ENCODE measurements around the gene RPUSD3. TPM values are rescaled to one million over a fixed set of nuclear protein-coding genes. Genes with fewer than 3 reads are reported as not detected.
A peak's percentile ranks its signal among the peaks of the same experiment; 100 is the strongest.

The RPUSD3 gene
- total RNA-seq, 4 donors from 2014 or later, result 37.1 to 69.7 (median 52.2) TPM

DNA sequence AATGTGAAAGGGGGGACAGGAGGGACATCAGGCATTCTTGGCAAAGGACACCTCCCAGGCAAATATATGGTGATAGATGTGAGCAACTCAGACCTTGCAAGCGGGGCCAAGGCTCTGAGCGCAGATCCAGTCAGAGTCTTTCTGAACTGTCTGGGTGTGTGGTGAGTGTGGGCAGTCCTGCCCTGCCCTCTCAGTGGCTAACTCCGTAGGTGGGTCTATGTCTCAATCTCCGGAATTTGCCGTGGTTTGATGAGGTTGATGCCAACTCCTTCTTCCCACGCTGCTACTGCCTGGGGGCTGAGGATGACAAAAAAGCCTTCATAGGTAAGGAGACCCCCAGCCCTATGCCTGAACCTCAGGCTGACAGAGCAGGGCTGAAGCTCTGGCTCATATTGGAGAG, 26.4 kb downstream of the RPUSD3 start:
- 77 to 83% methylated on average over 6 of the region's 6 CpGs for WGBS, 2 donors
- Histone ChIP-seq H3K27me3 (no peaks in the 10 kb centered on the region), H3K4me3 (no peak overlapping the region), H3K36me3 (peaks cover 0 to 70% (median 5%) of the 10 kb centered on the region in 3 donors), H3K27ac (no peak overlapping the region), H3K9me3 (no peaks in the 10 kb centered on the region), H3K4me1 (no peaks in the 10 kb centered on the region)
- DNase-seq (ENCODE audit: low spot score in 2 of 2), result no peak
- TF ChIP-seq, protein P1, sequence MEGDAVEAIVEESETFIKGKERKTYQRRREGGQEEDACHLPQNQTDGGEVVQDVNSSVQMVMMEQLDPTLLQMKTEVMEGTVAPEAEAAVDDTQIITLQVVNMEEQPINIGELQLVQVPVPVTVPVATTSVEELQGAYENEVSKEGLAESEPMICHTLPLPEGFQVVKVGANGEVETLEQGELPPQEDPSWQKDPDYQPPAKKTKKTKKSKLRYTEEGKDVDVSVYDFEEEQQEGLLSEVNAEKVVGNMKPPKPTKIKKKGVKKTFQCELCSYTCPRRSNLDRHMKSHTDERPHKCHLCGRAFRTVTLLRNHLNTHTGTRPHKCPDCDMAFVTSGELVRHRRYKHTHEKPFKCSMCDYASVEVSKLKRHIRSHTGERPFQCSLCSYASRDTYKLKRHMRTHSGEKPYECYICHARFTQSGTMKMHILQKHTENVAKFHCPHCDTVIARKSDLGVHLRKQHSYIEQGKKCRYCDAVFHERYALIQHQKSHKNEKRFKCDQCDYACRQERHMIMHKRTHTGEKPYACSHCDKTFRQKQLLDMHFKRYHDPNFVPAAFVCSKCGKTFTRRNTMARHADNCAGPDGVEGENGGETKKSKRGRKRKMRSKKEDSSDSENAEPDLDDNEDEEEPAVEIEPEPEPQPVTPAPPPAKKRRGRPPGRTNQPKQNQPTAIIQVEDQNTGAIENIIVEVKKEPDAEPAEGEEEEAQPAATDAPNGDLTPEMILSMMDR (IDR thresholded peaks at IDR 0.05), result no peak
- TF ChIP-seq EP300 (IDR thresholded peaks at IDR 0.05), result no peak
- TF ChIP-seq POLR2A (IDR thresholded peaks at IDR 0.05), result no peak

DNA sequence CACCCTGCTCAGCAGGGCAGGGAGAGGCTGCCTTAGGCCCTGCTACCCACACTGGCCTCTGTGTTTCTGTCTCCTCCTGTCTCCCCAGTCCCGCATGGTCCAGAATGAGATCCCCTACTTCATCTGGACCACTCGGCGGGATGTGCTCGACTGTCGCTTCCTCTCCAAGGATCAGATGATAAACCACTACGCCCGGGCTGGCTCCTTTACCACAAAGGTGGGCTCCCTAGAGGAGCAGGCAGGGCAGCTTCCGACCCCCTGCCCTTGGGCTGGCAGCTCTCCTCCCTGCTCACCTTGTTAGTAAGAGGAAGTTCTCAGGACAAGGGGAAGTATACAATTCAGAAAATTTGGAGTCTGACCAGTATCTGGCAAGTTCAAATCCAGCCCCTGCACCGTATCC, 27.8 kb downstream of the RPUSD3 start:
- Histone ChIP-seq H3K27ac (no peak overlapping the region), H3K9me3 (no peaks in the 10 kb centered on the region), H3K4me1 (peaks cover 0 to 8% (median 4%) of the 10 kb centered on the region in 4 donors), H3K36me3 (peaks cover 0 to 64% (median 5%) of the 10 kb centered on the region in 3 donors), H3K27me3 (no peaks in the 10 kb centered on the region), H3K4me3 (no peak overlapping the region)
- DNase-seq (ENCODE audit: low spot score in 2 of 2), result no peak
- TF ChIP-seq, protein P1 (IDR thresholded peaks at IDR 0.05), result no peak
- 90 to 92% methylated on average over 9 of the region's 9 CpGs for WGBS, 2 donors

DNA sequence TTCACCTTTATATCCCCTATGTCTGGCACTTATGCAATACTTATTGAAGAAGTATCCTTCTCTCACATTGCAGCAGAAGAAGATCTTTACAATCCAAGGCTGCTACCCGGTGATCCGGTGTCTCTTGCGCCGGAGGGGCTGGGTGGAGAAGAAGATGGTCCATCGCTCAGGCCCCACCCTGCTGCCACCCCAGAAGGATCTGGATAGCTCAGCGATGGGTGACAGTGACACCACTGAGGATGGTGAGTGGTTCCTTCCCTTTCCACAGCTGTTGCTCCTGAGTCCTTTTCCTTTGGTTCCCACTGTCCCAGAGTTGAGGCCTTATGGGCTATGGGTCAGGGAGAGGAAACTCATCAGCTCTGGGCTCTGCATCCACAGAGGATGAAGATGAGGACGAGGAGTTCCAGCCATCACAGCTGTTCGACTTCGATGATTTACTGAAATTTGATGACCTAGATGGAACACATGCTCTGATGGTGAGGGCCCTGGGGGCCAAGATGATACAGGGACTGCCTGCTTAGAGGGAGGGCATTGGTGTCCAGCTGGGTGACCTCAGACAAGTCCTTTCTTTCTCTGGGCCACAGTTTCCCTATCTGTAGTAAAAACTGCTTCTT, 30.8 kb downstream of the RPUSD3 start:
- H3K9me3 ChIP-seq, result no peaks in the 10 kb centered on the region

DNA sequence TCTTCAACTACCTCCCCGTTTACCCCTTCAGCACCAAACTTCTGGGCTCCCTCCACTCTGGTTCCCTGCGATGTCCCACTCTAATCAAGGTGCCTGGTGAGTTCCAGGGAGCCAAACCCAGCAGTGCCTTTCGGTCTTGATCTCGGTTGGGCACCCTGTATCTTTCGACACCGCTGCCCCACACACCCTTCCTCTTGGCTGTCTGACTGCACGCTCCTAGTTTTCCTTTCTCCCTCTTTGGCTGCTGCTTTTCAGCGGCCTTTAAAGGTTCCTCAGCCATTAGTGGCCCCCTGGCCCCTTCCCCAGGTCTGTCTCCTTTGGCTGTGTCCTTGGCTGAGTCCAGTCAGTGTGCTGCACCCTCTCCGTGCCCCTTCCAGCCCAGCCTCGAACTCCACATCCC, 33.0 kb downstream of the RPUSD3 start:
- DNase-seq (ENCODE audit: low spot score in 2 of 2), result no peak
- TF ChIP-seq, protein P1 (IDR thresholded peaks at IDR 0.05), result no peak
- TF ChIP-seq POLR2A (IDR thresholded peaks at IDR 0.05), result no peak
- no peak for TF ChIP-seq EP300 (IDR thresholded peaks at IDR 0.05)
- peaks cover 0 to 41% (median 8%) of the 10 kb centered on the region in 3 donors for H3K36me3 ChIP-seq
- H3K9me3 ChIP-seq, result no peaks in the 10 kb centered on the region
- no peaks in the 10 kb centered on the region for H3K27me3 ChIP-seq
- peaks cover 0 to 22% (median 15%) of the 10 kb centered on the region in 4 donors for H3K4me1 ChIP-seq
- peak overlapping the region; percentile 42 to 81 (median 71) for H3K4me3 ChIP-seq
- WGBS, 2 donors, result 46 to 54% methylated on average over 10 of the region's 10 CpGs
- H3K27ac ChIP-seq, result peak overlapping the region; percentile 90 to 99 (median 95)

More for the DNA sequence above, 30.8 kb downstream of the RPUSD3 start:
- H3K36me3 ChIP-seq, result peaks cover 0 to 35% (median 5%) of the 10 kb centered on the region in 3 donors
- peaks cover 0 to 22% (median 15%) of the 10 kb centered on the region in 4 donors for H3K4me1 ChIP-seq
- TF ChIP-seq, protein P1 (IDR thresholded peaks at IDR 0.05), result no peak
- H3K4me3 ChIP-seq, result no peak overlapping the region
- 95 to 97% methylated on average over 9 of the region's 9 CpGs for WGBS, 2 donors
- H3K27ac ChIP-seq, result no peak overlapping the region
- no peaks in the 10 kb centered on the region for H3K27me3 ChIP-seq
- DNase-seq (ENCODE audit: low spot score in 2 of 2), result no peak

DNA sequence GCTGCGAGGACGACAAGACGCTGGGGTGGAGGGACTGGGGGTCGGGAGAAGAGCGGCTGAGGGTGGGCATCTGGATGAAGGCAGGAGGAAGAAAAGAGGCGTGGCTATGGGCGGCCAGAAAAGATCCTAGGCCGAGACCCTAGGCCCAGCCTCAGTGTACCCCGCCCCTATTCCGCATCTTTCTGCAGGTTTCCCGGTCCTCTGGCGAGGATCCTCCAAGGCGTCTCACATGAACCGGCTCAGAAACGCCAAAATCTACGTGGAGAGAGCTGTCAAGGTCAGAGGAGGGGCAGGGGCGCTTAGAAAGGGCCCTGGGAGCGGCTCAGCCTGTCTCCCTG, 33.4 kb downstream of the RPUSD3 start:
- DNase-seq (ENCODE audit: low spot score in 2 of 2), result peak in 1 of 2 donors; percentile 8
- Histone ChIP-seq H3K27ac (peak overlapping the region; percentile 90 to 99 (median 95)), H3K36me3 (peaks cover 0 to 41% (median 13%) of the 10 kb centered on the region in 3 donors), H3K9me3 (no peaks in the 10 kb centered on the region), H3K27me3 (no peaks in the 10 kb centered on the region), H3K4me3 (peak overlapping the region; percentile 42 to 81 (median 71)), H3K4me1 (peaks cover 0 to 22% (median 15%) of the 10 kb centered on the region in 4 donors)
- TF ChIP-seq, protein P1 (IDR thresholded peaks at IDR 0.05), result no peak
- TF ChIP-seq POLR2A (IDR thresholded peaks at IDR 0.05) (no peak), EP300 (IDR thresholded peaks at IDR 0.05) (no peak)
- WGBS, 2 donors, result 3 to 4% methylated on average over 18 of the region's 18 CpGs
